HAP-1 (cell line): ENCODE measurements around the gene HS2ST1.

Source experiments
- DNase-seq, 2 experiments: peaks; one replicate each; pipeline ENCODE4 v3.0.0-alpha.2; 2016 to 2020; ENCODE audit warnings: low spot score in 2 of 2
- H3K27me3 ChIP-seq: fragments of 250-450 bp; sonication (Bioruptor Pico); 2 replicates; pipeline ENCODE4 v1.5.1; 2020; ENCODE audit warnings: low read depth, mild to moderate bottlenecking, moderate library complexity
- H3K36me3 ChIP-seq: fragments of 250-450 bp; sonication (Bioruptor Pico); replicated peaks from 2 replicates; pipeline ENCODE4 v1.5.1; 2020; ENCODE audit warnings: mild to moderate bottlenecking
- H3K4me1 ChIP-seq: fragments of 250-450 bp; sonication (Bioruptor Pico); 2 replicates; pipeline ENCODE4 v1.5.1; 2020; ENCODE audit warnings: mild to moderate bottlenecking
- H3K4me3 ChIP-seq: fragments of 250-450 bp; sonication (Bioruptor Pico); 2 replicates; pipeline ENCODE4 v1.5.1; 2020; ENCODE audit warnings: mild to moderate bottlenecking, moderate library complexity
- H3K9me3 ChIP-seq: fragments of 250-450 bp; sonication (Bioruptor Pico); 2 replicates; pipeline ENCODE4 v1.5.1; 2020; ENCODE audit warnings: mild to moderate bottlenecking, moderate library complexity
- in situ Hi-C: fragments of 300-500 bp; cut with MboI; formaldehyde crosslinking; loops from 3 replicates; pipeline ENCODE4 v1.14.3; 2020; ENCODE audit warnings: low sequenced_read_pairs, inconsistent platforms, mixed read lengths

HS2ST1 gene

GRCh38 chr1:87028576-87028975, 114.1 kb downstream of the HS2ST1 start:
- peaks cover 4% of the 10 kb centered on the region for H3K4me1 ChIP-seq
- in situ Hi-C loops, result no loop called here

GRCh38 chr1:87030740-87031690, 116.6 kb downstream of the HS2ST1 start:
- Histone ChIP-seq H3K36me3 (no peaks in the 10 kb centered on the region), H3K9me3 (no peaks in the 10 kb centered on the region), H3K4me3 (no peak overlapping the region), H3K27me3 (no peaks in the 10 kb centered on the region), H3K4me1 (peaks cover 17% of the 10 kb centered on the region)
- in situ Hi-C loops, result no loop called here
- DNase-seq, result no peak

More at GRCh38 chr1:87028576-87028975, 114.1 kb downstream of the HS2ST1 start:
- Histone ChIP-seq H3K36me3 (no peaks in the 10 kb centered on the region), H3K27me3 (no peaks in the 10 kb centered on the region), H3K4me3 (no peak overlapping the region), H3K9me3 (no peaks in the 10 kb centered on the region)
- no peak for DNase-seq

- H3K27me3 ChIP-seq, result no peaks in the 10 kb centered on the region
- in situ Hi-C loops, result no loop called here
- H3K36me3 ChIP-seq, result no peaks in the 10 kb centered on the region
- DNase-seq, result peak in 1 of 2 experiments; percentile 93
- no peaks in the 10 kb centered on the region for H3K9me3 ChIP-seq
- H3K4me3 ChIP-seq, result no peak overlapping the region
- peaks cover 17% of the 10 kb centered on the region for H3K4me1 ChIP-seq
Observed at GRCh38 chr1:87034351-87034750, 119.9 kb downstream of the HS2ST1 start.

GRCh38 chr1:87039096-87039495, 124.7 kb downstream of the HS2ST1 start:
- Histone ChIP-seq H3K9me3 (no peaks in the 10 kb centered on the region), H3K27me3 (no peaks in the 10 kb centered on the region), H3K4me1 (peaks cover 8% of the 10 kb centered on the region), H3K4me3 (no peak overlapping the region), H3K36me3 (no peaks in the 10 kb centered on the region)
- DNase-seq, result no peak
- in situ Hi-C loops, result no loop called here

GRCh38 chr1:87042111-87042811, 127.8 kb downstream of the HS2ST1 start:
- Histone ChIP-seq H3K9me3 (no peaks in the 10 kb centered on the region), H3K4me3 (no peak overlapping the region), H3K4me1 (no peaks in the 10 kb centered on the region), H3K36me3 (no peaks in the 10 kb centered on the region), H3K27me3 (no peaks in the 10 kb centered on the region)
- in situ Hi-C loops, result no loop called here
- no peak for DNase-seq

- 0 out of 2 replicates have a peak, but pooled peaks cover 2% of the 10 kb centered on the region for H3K9me3 ChIP-seq
- in situ Hi-C loops, result no loop called here
- no peaks in the 10 kb centered on the region for H3K4me1 ChIP-seq
- H3K4me3 ChIP-seq, result no peak overlapping the region
- no peaks in the 10 kb centered on the region for H3K27me3 ChIP-seq
- H3K36me3 ChIP-seq, result no peaks in the 10 kb centered on the region
- DNase-seq, result no peak
Observed at GRCh38 chr1:87044424-87044823, 130.0 kb downstream of the HS2ST1 start.

GRCh38 chr1:87044840-87045239, 130.4 kb downstream of the HS2ST1 start:
- DNase-seq, result no peak
- H3K4me3 ChIP-seq, result no peak overlapping the region
- in situ Hi-C loops, result no loop called here

GRCh38 chr1:87045761-87046304, 131.4 kb downstream of the HS2ST1 start:
- no peak for DNase-seq
- Histone ChIP-seq H3K36me3 (no peaks in the 10 kb centered on the region), H3K27me3 (no peaks in the 10 kb centered on the region), H3K4me3 (no peak overlapping the region), H3K9me3 (0 out of 2 replicates have a peak, but pooled peaks cover 2% of the 10 kb centered on the region), H3K4me1 (no peaks in the 10 kb centered on the region)
- in situ Hi-C loops, result no loop called here

More at GRCh38 chr1:87044840-87045239, 130.4 kb downstream of the HS2ST1 start:
- H3K9me3 ChIP-seq, result 0 out of 2 replicates have a peak, but pooled peaks cover 2% of the 10 kb centered on the region
- no peaks in the 10 kb centered on the region for H3K4me1 ChIP-seq
- H3K27me3 ChIP-seq, result no peaks in the 10 kb centered on the region
- H3K36me3 ChIP-seq, result no peaks in the 10 kb centered on the region

GRCh38 chr1:87046951-87047350, 132.5 kb downstream of the HS2ST1 start:
- no peaks in the 10 kb centered on the region for H3K4me1 ChIP-seq
- in situ Hi-C loops, result no loop called here

GRCh38 chr1:87048237-87048636, 133.8 kb downstream of the HS2ST1 start:
- H3K4me3 ChIP-seq, result no peak overlapping the region
- H3K36me3 ChIP-seq, result no peaks in the 10 kb centered on the region
- no peaks in the 10 kb centered on the region for H3K4me1 ChIP-seq
- in situ Hi-C loops, result no loop called here
- H3K9me3 ChIP-seq, result 0 out of 2 replicates have a peak, but pooled peaks cover 2% of the 10 kb centered on the region
- no peak for DNase-seq
- H3K27me3 ChIP-seq, result no peaks in the 10 kb centered on the region

More at GRCh38 chr1:87046951-87047350, 132.5 kb downstream of the HS2ST1 start:
- no peak for DNase-seq
- H3K9me3 ChIP-seq, result 0 out of 2 replicates have a peak, but pooled peaks cover 2% of the 10 kb centered on the region
- no peaks in the 10 kb centered on the region for H3K27me3 ChIP-seq
- no peak overlapping the region for H3K4me3 ChIP-seq
- no peaks in the 10 kb centered on the region for H3K36me3 ChIP-seq

- no peaks in the 10 kb centered on the region for H3K27me3 ChIP-seq
- no peaks in the 10 kb centered on the region for H3K36me3 ChIP-seq
- H3K4me1 ChIP-seq, result no peaks in the 10 kb centered on the region
- 0 out of 2 replicates have a peak, but pooled peaks cover 2% of the 10 kb centered on the region for H3K9me3 ChIP-seq
- H3K4me3 ChIP-seq, result no peak overlapping the region
- in situ Hi-C loops, result no loop called here
- DNase-seq, result no peak
Observed at GRCh38 chr1:87051965-87052364, 137.5 kb downstream of the HS2ST1 start.

GRCh38 chr1:87052400-87052799, 138.0 kb downstream of the HS2ST1 start:
- no peak overlapping the region for H3K4me3 ChIP-seq
- in situ Hi-C loops, result no loop called here
- 0 out of 2 replicates have a peak, but pooled peaks cover 2% of the 10 kb centered on the region for H3K9me3 ChIP-seq
- H3K27me3 ChIP-seq, result no peaks in the 10 kb centered on the region
- DNase-seq, result no peak
- H3K36me3 ChIP-seq, result no peaks in the 10 kb centered on the region
- H3K4me1 ChIP-seq, result no peaks in the 10 kb centered on the region

GRCh38 chr1:87052961-87053360, 138.5 kb downstream of the HS2ST1 start:
- no peaks in the 10 kb centered on the region for H3K36me3 ChIP-seq
- no peak overlapping the region for H3K4me3 ChIP-seq
- H3K9me3 ChIP-seq, result 0 out of 2 replicates have a peak, but pooled peaks cover 2% of the 10 kb centered on the region
- no peaks in the 10 kb centered on the region for H3K4me1 ChIP-seq
- DNase-seq, result no peak
- no peaks in the 10 kb centered on the region for H3K27me3 ChIP-seq
- in situ Hi-C loops, result no loop called here
